GM21825 (cell line): Measurements from ENCODE around the gene GSN.

Experiments used
- ATAC-seq: cut with Tn5 transposase; IDR thresholded peaks from one replicate; pipeline ENCODE4 v1.9.1; 2021; ENCODE audit warnings: mild to moderate bottlenecking, moderate library complexity; ENCODE audit not compliant: unreplicated experiment

Gene GSN

GRCh38 chr9:121242959-121243346 lies 25.0 kb upstream of the GSN start:
- no peak for ATAC-seq

- no peak for ATAC-seq
Measured at GRCh38 chr9:121246821-121247561, 21.0 kb upstream of the GSN start.

- ATAC-seq, result no peak
Measured at GRCh38 chr9:121249563-121249962, 18.4 kb upstream of the GSN start.

- no peak for ATAC-seq
Measured at GRCh38 chr9:121252104-121252851, 15.7 kb upstream of the GSN start.

- no peak for ATAC-seq
Measured at GRCh38 chr9:121253162-121253561, 14.8 kb upstream of the GSN start.

- no peak for ATAC-seq
Measured at GRCh38 chr9:121253821-121254501, 14.0 kb upstream of the GSN start.

GRCh38 chr9:121259498-121259897 lies 8.5 kb upstream of the GSN start:
- no peak for ATAC-seq

GRCh38 chr9:121259935-121260334 lies 8.0 kb upstream of the GSN start:
- no peak for ATAC-seq

- no peak for ATAC-seq
Measured at GRCh38 chr9:121260457-121261106, 7.4 kb upstream of the GSN start.

- no peak for ATAC-seq
Measured at GRCh38 chr9:121261107-121261460, 6.9 kb upstream of the GSN start.

GRCh38 chr9:121261755-121262154 lies 6.2 kb upstream of the GSN start:
- ATAC-seq, result no peak

- no peak for ATAC-seq
Measured at GRCh38 chr9:121262423-121262822, 5.5 kb upstream of the GSN start.

- ATAC-seq, result no peak
Measured at GRCh38 chr9:121262953-121263352, 5.0 kb upstream of the GSN start.

- ATAC-seq, result no peak
Measured at GRCh38 chr9:121266356-121266755, 1.6 kb upstream of the GSN start.

GRCh38 chr9:121266906-121267650 lies 884 bp upstream of the GSN start:
- no peak for ATAC-seq

- no peak for ATAC-seq
Measured at GRCh38 chr9:121268598-121268850, 562 bp downstream of the GSN start.

GRCh38 chr9:121268851-121269641 lies 1.1 kb downstream of the GSN start:
- ATAC-seq, result no peak

GRCh38 chr9:121269642-121270254 lies 1.8 kb downstream of the GSN start:
- ATAC-seq, result no peak

GRCh38 chr9:121271368-121272341 lies 3.7 kb downstream of the GSN start:
- no peak for ATAC-seq
